ENCODE results near the gene PSG11.
"Not testable (repeated sequence)": the region's sequence is repeated elsewhere in the genome, so short reads cannot be mapped to it uniquely, and the experiment has no call there.

Gene PSG11

GRCh38 chr19:43026369-43026768 is at the start of gene PSG11:
Gene PSG11 (minus strand): TSS chr19:43026469. CDS start chr19:43026372, 97 bp downstream.
- DNase-seq = not testable (repeated sequence)

- not testable (repeated sequence) for DNase-seq
Measured at GRCh38 chr19:43062418-43062817, 36.1 kb upstream of the PSG11 start.

- not testable (repeated sequence) for DNase-seq
Measured at GRCh38 chr19:43061326-43061725, 35.1 kb upstream of the PSG11 start.

GRCh38 chr19:43060254-43060653 is 34.0 kb upstream of the PSG11 start:
- DNase-seq = not testable (repeated sequence)

GRCh38 chr19:43059482-43059881 is 33.2 kb upstream of the PSG11 start:
- not testable (repeated sequence) for DNase-seq

- DNase-seq = not testable (repeated sequence)
Measured at GRCh38 chr19:43058440-43058839, 32.2 kb upstream of the PSG11 start.

GRCh38 chr19:43047966-43048365 is 21.7 kb upstream of the PSG11 start:
- DNase-seq = not testable (repeated sequence)

GRCh38 chr19:43046578-43046977 is 20.3 kb upstream of the PSG11 start:
- DNase-seq = not testable (repeated sequence)

GRCh38 chr19:43043492-43044180 is 17.4 kb upstream of the PSG11 start:
- not testable (repeated sequence) for DNase-seq

GRCh38 chr19:43031645-43032044 is 5.4 kb upstream of the PSG11 start:
- DNase-seq = not testable (repeated sequence)

GRCh38 chr19:43028866-43029265 is 2.6 kb upstream of the PSG11 start:
- DNase-seq = no peak

GRCh38 chr19:43027985-43028384 is 1.7 kb upstream of the PSG11 start:
- DNase-seq = not testable (repeated sequence)

- DNase-seq = not testable (repeated sequence)
Measured at GRCh38 chr19:43027061-43027460, 792 bp upstream of the PSG11 start.

- not testable (repeated sequence) for DNase-seq
Measured at GRCh38 chr19:43022098-43022497, 4.2 kb downstream of the PSG11 start.

GRCh38 chr19:43021629-43022028 is 4.6 kb downstream of the PSG11 start:
- DNase-seq = not testable (repeated sequence)

GRCh38 chr19:43019588-43019987 is 6.7 kb downstream of the PSG11 start:
- not testable (repeated sequence) for DNase-seq

- DNase-seq = not testable (repeated sequence)
Measured at GRCh38 chr19:43005841-43006240, 20.4 kb downstream of the PSG11 start.

- DNase-seq = not testable (repeated sequence)
Measured at GRCh38 chr19:43004846-43005245, 21.4 kb downstream of the PSG11 start.

- DNase-seq = not testable (repeated sequence)
Measured at GRCh38 chr19:43003634-43004033, 22.6 kb downstream of the PSG11 start.

- DNase-seq = not testable (repeated sequence)
Measured at GRCh38 chr19:43002948-43003347, 23.3 kb downstream of the PSG11 start.

GRCh38 chr19:42996161-42996560 is 30.1 kb downstream of the PSG11 start:
- DNase-seq = not testable (repeated sequence)

GRCh38 chr19:42992029-42992604 is 34.2 kb downstream of the PSG11 start:
- not testable (repeated sequence) for DNase-seq

- no peak for DNase-seq
Measured at GRCh38 chr19:42989851-42990250, 36.4 kb downstream of the PSG11 start.

- not testable (repeated sequence) for DNase-seq
Measured at GRCh38 chr19:42989186-42989585, 37.1 kb downstream of the PSG11 start.

Data from CD4-positive, alpha-beta T cell treated with Interleukin-21 for 1 hour (primary cell).